ENCODE measurements around the gene TMEM204.

DNA sequence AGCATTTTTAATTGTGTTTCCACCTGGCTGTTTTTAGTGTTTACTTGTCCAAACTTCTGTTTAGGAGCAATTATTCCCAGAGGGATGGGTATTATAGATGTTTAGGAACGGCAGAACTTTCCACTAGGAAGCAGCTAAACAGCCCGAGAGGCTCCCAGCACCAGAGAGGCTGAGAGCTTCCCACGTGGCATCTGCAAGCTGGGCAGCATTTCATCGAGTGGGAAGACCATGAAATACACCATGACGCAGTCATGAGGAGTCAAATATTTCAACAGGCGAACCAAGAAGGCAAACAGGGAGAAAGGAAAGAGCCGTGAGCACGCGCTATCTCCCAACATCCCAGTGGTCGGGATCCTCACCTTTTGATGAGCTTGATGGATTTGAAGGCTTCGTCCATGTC is 24.1 kb downstream of the TMEM204 start:
- TF ChIP-seq, protein P1, sequence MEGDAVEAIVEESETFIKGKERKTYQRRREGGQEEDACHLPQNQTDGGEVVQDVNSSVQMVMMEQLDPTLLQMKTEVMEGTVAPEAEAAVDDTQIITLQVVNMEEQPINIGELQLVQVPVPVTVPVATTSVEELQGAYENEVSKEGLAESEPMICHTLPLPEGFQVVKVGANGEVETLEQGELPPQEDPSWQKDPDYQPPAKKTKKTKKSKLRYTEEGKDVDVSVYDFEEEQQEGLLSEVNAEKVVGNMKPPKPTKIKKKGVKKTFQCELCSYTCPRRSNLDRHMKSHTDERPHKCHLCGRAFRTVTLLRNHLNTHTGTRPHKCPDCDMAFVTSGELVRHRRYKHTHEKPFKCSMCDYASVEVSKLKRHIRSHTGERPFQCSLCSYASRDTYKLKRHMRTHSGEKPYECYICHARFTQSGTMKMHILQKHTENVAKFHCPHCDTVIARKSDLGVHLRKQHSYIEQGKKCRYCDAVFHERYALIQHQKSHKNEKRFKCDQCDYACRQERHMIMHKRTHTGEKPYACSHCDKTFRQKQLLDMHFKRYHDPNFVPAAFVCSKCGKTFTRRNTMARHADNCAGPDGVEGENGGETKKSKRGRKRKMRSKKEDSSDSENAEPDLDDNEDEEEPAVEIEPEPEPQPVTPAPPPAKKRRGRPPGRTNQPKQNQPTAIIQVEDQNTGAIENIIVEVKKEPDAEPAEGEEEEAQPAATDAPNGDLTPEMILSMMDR (conservative IDR thresholded peaks at IDR 0.05; ENCODE audit: low read depth, low read length): no peak
- TF ChIP-seq EZH2 (IDR thresholded peaks at IDR 0.05; ENCODE audit: borderline replicate concordance, low read depth, low read length, poor library complexity, severe bottlenecking): no peak
